OCI-LY7 (cell line): ENCODE results near the gene SCYL3. TPM values are rescaled to one million over a fixed set of nuclear protein-coding genes. Genes with fewer than 3 reads are reported as not detected.

Experiments
- BruUV-seq: library from RNA; stranded (reverse); fragments of 400-500 nt; replicated peaks from 2 replicates; lab custom pipeline; 2021; lab: Mats Ljungman, UMichigan
- CTCF ChIA-PET: fragments of 300-600 bp; sonication (Branson Sonifier 250); formaldehyde crosslinking; loops from one replicate; lab custom pipeline; 2022; ENCODE audit warnings: antibody characterized with exemption; ENCODE audit not compliant: unreplicated experiment; lab: Charles Lee
- POLR2A ChIA-PET: fragments of 300-600 bp; sonication (Branson Sonifier 250); formaldehyde crosslinking; loops from one replicate; lab custom pipeline; 2022; ENCODE audit warnings: antibody characterized with exemption; lab: Charles Lee
- DNase-seq: peaks from one replicate; pipeline ENCODE4 v3.0.0-alpha.2; 2015; ENCODE audit warnings: low spot score
- H2AFZ ChIP-seq: fragments of 200-600 bp; sonication (generic), shearing (Covaris generic); 2 replicates; pipeline ENCODE4 v1.6.1; 2014; ENCODE audit warnings: mild to moderate bottlenecking, antibody characterized with exemption, low read length, moderate library complexity
- H3K27ac ChIP-seq: fragments of 200-600 bp; sonication (generic); 2 replicates; pipeline ENCODE4 v1.5.1; 2014; ENCODE audit warnings: mixed run types, low read depth, mild to moderate bottlenecking, moderate library complexity, low read length, inconsistent platforms; ENCODE audit not compliant: poor library complexity, severe bottlenecking
- H3K36me3 ChIP-seq: fragments of 200-600 bp; sonication (generic); 2 replicates; pipeline ENCODE4 v1.6.1; 2014; ENCODE audit warnings: mild to moderate bottlenecking, antibody characterized with exemption, low read length, moderate library complexity, mixed read lengths; ENCODE audit not compliant: insufficient read depth
- H3K4me1 ChIP-seq: fragments of 200-600 bp; sonication (generic); 2 replicates; pipeline ENCODE4 v1.5.1; 2014; ENCODE audit warnings: mild to moderate bottlenecking, low read length; ENCODE audit not compliant: insufficient read depth, poor library complexity, severe bottlenecking
- H3K4me2 ChIP-seq: fragments of 200-600 bp; sonication (generic); 2 replicates; pipeline ENCODE4 v1.6.1; 2014; ENCODE audit warnings: mild to moderate bottlenecking, low read length
- H3K4me3 ChIP-seq: fragments of 200-600 bp; sonication (generic); 2 replicates; pipeline ENCODE4 v1.5.1; 2014; ENCODE audit warnings: mild to moderate bottlenecking, low read depth, low read length; ENCODE audit not compliant: poor library complexity, severe bottlenecking
- H3K79me2 ChIP-seq: fragments of 200-600 bp; sonication (generic); 2 replicates; pipeline ENCODE4 v1.6.1; 2016; ENCODE audit warnings: low read depth, mild to moderate bottlenecking, low read length, moderate library complexity, mixed read lengths; ENCODE audit not compliant: insufficient read depth
- H3K9me2 ChIP-seq: fragments of 200-600 bp; sonication (generic); 2 replicates; pipeline ENCODE4 v1.6.1; 2016; ENCODE audit warnings: mild to moderate bottlenecking, low read length, mixed read lengths; ENCODE audit not compliant: insufficient read depth
- H3K9me3 ChIP-seq: fragments of 200-600 bp; sonication (generic); 2 replicates; pipeline ENCODE4 v1.6.1; 2014; ENCODE audit warnings: mild to moderate bottlenecking, mixed run types, low read length, mixed read lengths
- H4K20me1 ChIP-seq: fragments of 200-600 bp; sonication (generic); 2 replicates; pipeline ENCODE4 v1.6.1; 2014; ENCODE audit warnings: mild to moderate bottlenecking, antibody characterized with exemption, low read length, moderate library complexity, mixed read lengths; ENCODE audit not compliant: insufficient read depth
- EZH2phosphoT487 ChIP-seq: fragments of 200-600 bp; sonication (generic); IDR thresholded peaks from 2 replicates; pipeline ENCODE4 v1.6.1; 2018; ENCODE audit warnings: low read depth, borderline replicate concordance, mild to moderate bottlenecking, mixed run types, antibody characterized with exemption, low read length, moderate library complexity, mixed read lengths
- intact Hi-C: fragments of 100-400 bp; cut with micrococcal nuclease; formaldehyde crosslinking; loops from one replicate; pipeline ENCODE4 v1.10.0; 2022; ENCODE audit not compliant: unreplicated experiment
- total RNA-seq, 2 experiments: library from RNA; depleted of rRNA in 1 of 2; stranded (reverse); fragments of >200 nt in 1 of 2; shearing (Covaris generic) in 1 of 2; gene quantifications; 2 replicates each; pipeline ENCODE4 v1.2.3, GENCODE V29; 2014 to 2022
- TF ChIP-seq, protein P1 (sequence below): fragments of 200-600 bp; sonication (generic); conservative IDR thresholded peaks from 2 replicates; pipeline ENCODE4 v1.5.1; 2014; ENCODE audit warnings: mild to moderate bottlenecking, antibody characterized with exemption, low read length, moderate library complexity, mixed read lengths

SCYL3 gene
- total RNA-seq, 2 experiments from 2014 or later, result 5.9 to 7.6 TPM

DNA sequence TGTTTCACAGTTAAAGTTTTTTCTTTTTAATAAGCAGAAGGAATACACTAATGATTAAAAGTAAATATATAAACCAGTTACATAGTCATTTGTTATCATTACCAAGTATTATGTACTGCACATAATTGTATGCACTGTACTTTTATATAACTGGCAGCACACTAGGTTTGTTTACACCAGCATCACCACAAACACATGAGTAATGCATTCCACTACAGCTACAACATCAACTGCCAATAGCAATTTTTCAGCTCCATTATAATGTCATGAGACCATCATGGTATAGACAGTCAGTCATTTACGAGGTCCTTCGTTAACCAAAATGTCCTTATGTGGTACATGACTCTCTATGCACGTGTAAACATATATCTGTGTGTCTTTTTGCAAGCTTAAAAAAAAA lies 35.2 kb downstream of the SCYL3 start:
- no peak overlapping the region for H3K4me2 ChIP-seq
- H3K9me2 ChIP-seq, result no peaks in the 10 kb centered on the region
- peaks cover 94% of the 10 kb centered on the region for H3K36me3 ChIP-seq
- H3K4me3 ChIP-seq, result no peak overlapping the region
- POLR2A ChIA-PET, result no interaction called here
- no TSS peak for BruUV-seq
- DNase-seq, result no peak
- no peak overlapping the region for H2AFZ ChIP-seq
- H3K79me2 ChIP-seq, result no peaks in the 10 kb centered on the region
- no peak for TF ChIP-seq EZH2phosphoT487
- TF ChIP-seq, protein P1, sequence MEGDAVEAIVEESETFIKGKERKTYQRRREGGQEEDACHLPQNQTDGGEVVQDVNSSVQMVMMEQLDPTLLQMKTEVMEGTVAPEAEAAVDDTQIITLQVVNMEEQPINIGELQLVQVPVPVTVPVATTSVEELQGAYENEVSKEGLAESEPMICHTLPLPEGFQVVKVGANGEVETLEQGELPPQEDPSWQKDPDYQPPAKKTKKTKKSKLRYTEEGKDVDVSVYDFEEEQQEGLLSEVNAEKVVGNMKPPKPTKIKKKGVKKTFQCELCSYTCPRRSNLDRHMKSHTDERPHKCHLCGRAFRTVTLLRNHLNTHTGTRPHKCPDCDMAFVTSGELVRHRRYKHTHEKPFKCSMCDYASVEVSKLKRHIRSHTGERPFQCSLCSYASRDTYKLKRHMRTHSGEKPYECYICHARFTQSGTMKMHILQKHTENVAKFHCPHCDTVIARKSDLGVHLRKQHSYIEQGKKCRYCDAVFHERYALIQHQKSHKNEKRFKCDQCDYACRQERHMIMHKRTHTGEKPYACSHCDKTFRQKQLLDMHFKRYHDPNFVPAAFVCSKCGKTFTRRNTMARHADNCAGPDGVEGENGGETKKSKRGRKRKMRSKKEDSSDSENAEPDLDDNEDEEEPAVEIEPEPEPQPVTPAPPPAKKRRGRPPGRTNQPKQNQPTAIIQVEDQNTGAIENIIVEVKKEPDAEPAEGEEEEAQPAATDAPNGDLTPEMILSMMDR, result no peak
- intact Hi-C loops, result no loop called here
- H3K9me3 ChIP-seq, result no peaks in the 10 kb centered on the region
- H4K20me1 ChIP-seq, result 0 out of 2 replicates have a peak, but pooled peaks cover 4% of the 10 kb centered on the region
- H3K4me1 ChIP-seq, result no peaks in the 10 kb centered on the region
- CTCF ChIA-PET, result no interaction called here
- H3K27ac ChIP-seq, result no peak overlapping the region

DNA sequence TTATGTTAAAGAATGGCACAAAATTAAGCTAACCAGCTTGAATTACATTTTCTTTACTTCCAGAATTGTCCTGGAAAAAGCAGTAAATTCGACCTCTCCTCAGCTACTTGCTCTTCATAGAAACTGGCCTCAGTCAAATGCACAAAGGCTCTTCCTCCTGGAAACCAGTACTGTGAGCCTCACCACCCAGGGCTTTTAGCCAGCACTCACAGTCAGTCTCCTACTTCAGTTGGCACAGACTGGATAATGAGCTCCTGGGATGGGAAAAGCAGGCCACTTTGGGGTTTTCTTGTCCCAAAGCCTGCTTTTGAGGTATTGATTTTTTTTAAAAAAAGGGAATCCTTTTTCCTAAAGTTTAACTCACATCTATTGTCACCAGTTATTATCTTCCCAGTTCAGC lies 40.4 kb downstream of the SCYL3 start:
- Histone ChIP-seq H3K36me3 (peaks cover 96% of the 10 kb centered on the region), H3K9me2 (no peaks in the 10 kb centered on the region), H3K27ac (no peak overlapping the region), H3K4me2 (no peak overlapping the region), H3K9me3 (no peaks in the 10 kb centered on the region), H2AFZ (no peak overlapping the region), H3K79me2 (no peaks in the 10 kb centered on the region), H3K4me3 (no peak overlapping the region), H3K4me1 (no peaks in the 10 kb centered on the region), H4K20me1 (0 out of 2 replicates have a peak, but pooled peaks cover 7% of the 10 kb centered on the region)
- no peak for DNase-seq
- POLR2A ChIA-PET, result interaction anchor here (0.6 to 2.0 kb wide), 10 partner anchors 9 to 687 kb away, joined by 3 to 7 read pairs (median 3); partner anchors contain the start of gene METTL18
- BruUV-seq, result no TSS peak
- TF ChIP-seq, protein P1, result no peak
- no peak for TF ChIP-seq EZH2phosphoT487
- intact Hi-C loops, result no loop called here
- CTCF ChIA-PET, result interaction anchor here (0.6 kb wide), 1 partner anchor 425 kb away, joined by 3 read pairs; no protein-coding TSS in a partner anchor

- Histone ChIP-seq H2AFZ (no peak overlapping the region), H3K4me1 (no peaks in the 10 kb centered on the region), H3K9me3 (no peaks in the 10 kb centered on the region), H3K79me2 (no peaks in the 10 kb centered on the region), H3K4me2 (no peak overlapping the region), H3K27ac (no peak overlapping the region), H4K20me1 (0 out of 2 replicates have a peak, but pooled peaks cover 5% of the 10 kb centered on the region), H3K9me2 (no peaks in the 10 kb centered on the region), H3K4me3 (no peak overlapping the region), H3K36me3 (peaks cover 97% of the 10 kb centered on the region)
- CTCF ChIA-PET, result no interaction called here
- intact Hi-C loops, result no loop called here
- no peak for TF ChIP-seq EZH2phosphoT487
- TF ChIP-seq, protein P1, result no peak
- POLR2A ChIA-PET, result interaction anchor here (0.7 to 1.7 kb wide), 2 partner anchors 20 to 21 kb away, joined by 3 to 5 read pairs; no protein-coding TSS in a partner anchor
- no peak for DNase-seq
- BruUV-seq, result no TSS peak
Measured at GRCh38 chr1:169849346-169850022, 44.2 kb downstream of the SCYL3 start.
